Spleen (tissue), 11 donors: ENCODE results near the gene TRAF3IP3. TPM values are rescaled to one million over a fixed set of nuclear protein-coding genes. Genes with fewer than 3 reads are reported as not detected.

Experiments
- DNase-seq: peaks from one replicate; pipeline ENCODE4 v3.0.0-alpha.2; 2020
- H3K27ac ChIP-seq, 8 donors: fragments of 200-600 bp; sonication (generic) in 7 of 8; 1 replicate in 4 of 8; 2 replicates in 4 of 8; pipeline versions ENCODE4 v1.5.0 to v1.8.0; 2016 to 2021; ENCODE audit warnings: inconsistent platforms in 4 of 8, mild to moderate bottlenecking in 4 of 8, moderate library complexity in 1 of 8
- H3K27me3 ChIP-seq, 7 donors: fragments of 200-600 bp; sonication (generic) in 6 of 7; replicated peaks in 1 of 7; 1 replicate in 4 of 7; 2 replicates in 3 of 7; pipeline versions ENCODE4 v1.5.0 to v1.8.0; 2016 to 2021; ENCODE audit warnings: inconsistent platforms in 3 of 7, mild to moderate bottlenecking in 1 of 7
- H3K36me3 ChIP-seq, 6 donors: fragments of 200-600 bp; sonication (generic) in 5 of 6; 1 replicate in 4 of 6; 2 replicates in 2 of 6; pipeline versions ENCODE4 v1.5.0 to v1.8.0; 2016 to 2021; ENCODE audit warnings: inconsistent platforms in 2 of 6
- H3K4me1 ChIP-seq, 6 donors: fragments of 200-600 bp; sonication (generic) in 5 of 6; 1 replicate in 3 of 6; 2 replicates in 3 of 6; pipeline versions ENCODE4 v1.5.0 to v1.8.0; 2016 to 2021; ENCODE audit warnings: inconsistent platforms in 3 of 6
- H3K4me3 ChIP-seq, 8 donors: fragments of 200-600 bp; sonication (generic) in 7 of 8; 1 replicate in 4 of 8; 2 replicates in 4 of 8; pipeline versions ENCODE4 v1.5.0 to v1.8.0; 2016 to 2021; ENCODE audit warnings: inconsistent platforms in 4 of 8, mild to moderate bottlenecking in 4 of 8, moderate library complexity in 2 of 8
- H3K9me3 ChIP-seq, 8 donors: fragments of 200-600 bp; sonication (generic) in 7 of 8; 1 replicate in 4 of 8; 2 replicates in 4 of 8; pipeline versions ENCODE4 v1.5.0 to v1.8.0; 2016 to 2021; ENCODE audit warnings: inconsistent platforms in 4 of 8
- CTCF ChIP-seq, 11 experiments: fragments of 200-600 bp in 7 of 11; fragments of 450-650 bp in 4 of 11; sonication (generic) in 4 of 11; IDR thresholded peaks in 8 of 11; conservative IDR thresholded peaks in 3 of 11; 1 replicate in 7 of 11; 2 replicates in 4 of 11; pipeline versions ENCODE4 v1.4.0 to v1.8.0; 2016 to 2021; ENCODE audit warnings: antibody characterized with exemption in 11 of 11, inconsistent platforms in 4 of 11, mild to moderate bottlenecking in 1 of 11
- POLR2A ChIP-seq, 3 donors: fragments of 450-650 bp; IDR thresholded peaks; one replicate each; pipeline ENCODE4 v1.5.1; 2017; ENCODE audit warnings: antibody characterized with exemption in 3 of 3, mild to moderate bottlenecking in 1 of 3
- POLR2AphosphoS5 ChIP-seq, 3 donors: sonication (generic); formaldehyde crosslinking; IDR thresholded peaks; one replicate each; pipeline ENCODE4 v1.5.1; 2017; ENCODE audit warnings: antibody characterized with exemption in 3 of 3
- WGBS, 5 donors: extraction: QIAGEN DNeasy Blood & Tissue Kit in 3 of 5; methylation state at CpG; one replicate each; pipeline versions ENCODE4 v1.1.5 to v1.1.7; 2013 to 2018; 5-methylcytosine and 5-hydroxymethylcytosine counted together
- intact Hi-C: fragments of 100-400 bp; cut with DNase I; formaldehyde crosslinking; loops from one replicate; pipeline ENCODE4 v1.15.0; 2023; ENCODE audit warnings: low total_unique reads
- polyA plus RNA-seq, 3 donors: library from polyadenylated mRNA; stranded (reverse); fragments of 200-250 nt; gene quantifications; one replicate each; pipeline ENCODE4 v1.2.1, GENCODE V29; 2013
- total RNA-seq, 7 donors: library from RNA; depleted of rRNA in 3 of 7; stranded (reverse); fragments of >200 nt in 3 of 7; fragmentation: NEBNext Ultra II Directional in 4 of 7; extraction: Animal tissue kit (Norgen Biotek cat#: 25700) in 4 of 7; gene quantifications; one replicate each; pipeline versions ENCODE4 v1.1.0 to v1.2.1, GENCODE V29; 2016 to 2021
- donor health status: healthy with polysubstance abuse.
- donor health status: DM: no; HTN: no; CAD: no; lungs with moderate emphysema.
- donor health status: DM: no; HTN: no; CAD: no.
- donor health status: Bipolar disorder and iron deficiency.
- donor health status: healthy.
- donor health status: DM: no; HTN: no; CAD: no.
- donor health status: DM: yes; HTN: yes; CAD: no.

Gene TRAF3IP3
- total and polyA plus RNA-seq, 10 donors = 95.4 to 189 (median 108) TPM

- WGBS, 5 donors = 49 to 76% (median 58%) methylated on average over 6 of the region's 6 CpGs
- peaks cover 13 to 73% (median 49%) of the 10 kb centered on the region in 6 donors for H3K4me1 ChIP-seq
- intact Hi-C loops = no loop called here
Measured at GRCh38 chr1:209749670-209750323, 6.1 kb upstream of the TRAF3IP3 start.

GRCh38 chr1:209751627-209752231, 4.1 kb upstream of the TRAF3IP3 start:
- peaks cover 21 to 92% (median 63%) of the 10 kb centered on the region in 6 donors for H3K4me1 ChIP-seq
- 21 to 36% (median 27%) methylated on average over 5 of the region's 5 CpGs for WGBS, 5 donors
- DNase-seq = no peak
- intact Hi-C loops = no loop called here
- no peak for TF ChIP-seq POLR2A (IDR thresholded peaks at IDR 0.05)
- peak overlapping the region in 1 of 8 donors; percentile 36 for H3K4me3 ChIP-seq
- H3K9me3 ChIP-seq = no peaks in the 10 kb centered on the region
- H3K27ac ChIP-seq = peak overlapping the region; percentile 37 to 83 (median 72)
- H3K27me3 ChIP-seq = no peaks in the 10 kb centered on the region
- no peaks in the 10 kb centered on the region for H3K36me3 ChIP-seq

More at GRCh38 chr1:209749670-209750323, 6.1 kb upstream of the TRAF3IP3 start:
- TF ChIP-seq POLR2A (IDR thresholded peaks at IDR 0.05) (no peak), CTCF (IDR thresholded peaks at IDR 0.05 in 8 of 11, conservative IDR thresholded peaks at IDR 0.05 in 3 of 11) (no peak), POLR2AphosphoS5 (IDR thresholded peaks at IDR 0.05) (no peak)
- H3K9me3 ChIP-seq = no peaks in the 10 kb centered on the region
- H3K27me3 ChIP-seq = no peaks in the 10 kb centered on the region
- no peak for DNase-seq
- H3K4me3 ChIP-seq = no peak overlapping the region
- no peaks in the 10 kb centered on the region for H3K36me3 ChIP-seq
- peak overlapping the region in 5 of 8 donors; percentile 15 to 81 (median 73) for H3K27ac ChIP-seq

- 55 to 91% (median 78%) methylated on average over 3 of the region's 3 CpGs for WGBS, 5 donors
- no peaks in the 10 kb centered on the region for H3K36me3 ChIP-seq
- intact Hi-C loops = no loop called here
- H3K27ac ChIP-seq = peak overlapping the region in 2 of 8 donors; percentile 79 to 81
- no peaks in the 10 kb centered on the region for H3K27me3 ChIP-seq
- TF ChIP-seq CTCF (IDR thresholded peaks at IDR 0.05 in 8 of 11, conservative IDR thresholded peaks at IDR 0.05 in 3 of 11) (no peak), POLR2AphosphoS5 (IDR thresholded peaks at IDR 0.05) (no peak), POLR2A (IDR thresholded peaks at IDR 0.05) (no peak)
- no peaks in the 10 kb centered on the region for H3K9me3 ChIP-seq
- H3K4me1 ChIP-seq = peaks cover 26 to 94% (median 58%) of the 10 kb centered on the region in 6 donors
- DNase-seq = no peak
- no peak overlapping the region for H3K4me3 ChIP-seq
Measured at GRCh38 chr1:209752890-209753289, 3.0 kb upstream of the TRAF3IP3 start.

- no peak for DNase-seq
- H3K4me1 ChIP-seq = peaks cover 35 to 94% (median 69%) of the 10 kb centered on the region in 6 donors
- no peaks in the 10 kb centered on the region for H3K27me3 ChIP-seq
- H3K9me3 ChIP-seq = no peaks in the 10 kb centered on the region
- H3K36me3 ChIP-seq = peaks cover 0 to 20% (median 13%) of the 10 kb centered on the region in 6 donors
- 43 to 63% (median 49%) methylated on average over 1 of the region's 1 CpG for WGBS, 5 donors
- H3K27ac ChIP-seq = peak overlapping the region; percentile 79 to 97 (median 90)
- intact Hi-C loops = no loop called here
- no peak for TF ChIP-seq POLR2AphosphoS5 (IDR thresholded peaks at IDR 0.05)
- TF ChIP-seq POLR2A (IDR thresholded peaks at IDR 0.05) = no peak
- no peak for TF ChIP-seq CTCF (IDR thresholded peaks at IDR 0.05 in 8 of 11, conservative IDR thresholded peaks at IDR 0.05 in 3 of 11)
- H3K4me3 ChIP-seq = peak overlapping the region in 1 of 8 donors; percentile 82
Measured at GRCh38 chr1:209755256-209755655, 597 bp upstream of the TRAF3IP3 start.
